CD14-positive monocyte (primary cell): ENCODE results near the gene SLC4A5. TPM values are rescaled to one million over a fixed set of nuclear protein-coding genes. Genes with fewer than 3 reads are reported as not detected.
A peak's percentile ranks its signal among the peaks of the same experiment; 100 is the strongest.

ENCODE experiments used
- DNase-seq, 3 donors: peaks; one replicate each; pipeline ENCODE4 v3.0.0-alpha.2; 2011 to 2022
- H2AFZ ChIP-seq: 2 replicates; pipeline ENCODE4 v1.6.0; 2012; ENCODE audit warnings: mild to moderate bottlenecking, low read depth, low read length, inconsistent platforms; ENCODE audit not compliant: insufficient read depth, poor library complexity, severe bottlenecking
- H3K27ac ChIP-seq, 2 donors: 1 replicate in 1 of 2; 2 replicates in 1 of 2; pipeline ENCODE4 v1.5.1; 2012 to 2013; ENCODE audit warnings: low read length in 2 of 2, control low read depth in 1 of 2, inconsistent platforms in 1 of 2, low read depth in 1 of 2, mild to moderate bottlenecking in 1 of 2
- H3K27me3 ChIP-seq, 2 donors: one replicate each; pipeline versions ENCODE4 v1.6.0 to v1.6.1; 2011 to 2013; ENCODE audit warnings: low read length in 2 of 2; ENCODE audit not compliant: control insufficient read depth in 2 of 2, insufficient read depth in 2 of 2
- H3K36me3 ChIP-seq, 2 donors: replicated peaks in 1 of 2; 1 replicate in 1 of 2; 2 replicates in 1 of 2; pipeline versions ENCODE4 v1.5.1 to v1.6.1; 2012 to 2013; ENCODE audit warnings: low read length in 2 of 2, control low read depth in 1 of 2, inconsistent platforms in 1 of 2, mild to moderate bottlenecking in 1 of 2; ENCODE audit not compliant: insufficient read depth in 2 of 2, control insufficient read depth in 1 of 2
- H3K4me1 ChIP-seq, 2 donors: 1 replicate in 1 of 2; 2 replicates in 1 of 2; pipeline versions ENCODE4 v1.5.1 to v1.6.1; 2012 to 2013; ENCODE audit warnings: low read length in 2 of 2, control low read depth in 1 of 2, inconsistent platforms in 1 of 2, mild to moderate bottlenecking in 1 of 2, moderate library complexity in 1 of 2; ENCODE audit not compliant: insufficient read depth in 2 of 2, control insufficient read depth in 1 of 2
- H3K4me2 ChIP-seq: replicated peaks from 2 replicates; pipeline ENCODE3; 2012; ENCODE audit warnings: low read length, moderate library complexity, mild to moderate bottlenecking; ENCODE audit not compliant: poor library complexity, severe bottlenecking; ENCODE audit errors: extremely low read depth
- H3K4me3 ChIP-seq, 3 experiments: fragments of 200-600 bp in 1 of 3; sonication (generic) in 1 of 3; replicated peaks in 1 of 3; 1 replicate in 2 of 3; 2 replicates in 1 of 3; pipeline ENCODE4 v1.5.1; 2011 to 2013; ENCODE audit warnings: low read length in 3 of 3, mild to moderate bottlenecking in 3 of 3, control low read depth in 2 of 3, low read depth in 2 of 3, inconsistent platforms in 1 of 3, moderate library complexity in 1 of 3
- H3K79me2 ChIP-seq: 2 replicates; pipeline ENCODE4 v1.6.0; 2012; ENCODE audit warnings: mild to moderate bottlenecking, control low read depth, inconsistent platforms, low read length, moderate library complexity; ENCODE audit not compliant: insufficient read depth
- H3K9ac ChIP-seq: 2 replicates; pipeline ENCODE4 v1.6.0; 2017; ENCODE audit warnings: low read length, mild to moderate bottlenecking; ENCODE audit not compliant: insufficient read depth, poor library complexity, severe bottlenecking
- H3K9me3 ChIP-seq, 2 donors: replicated peaks in 1 of 2; 1 replicate in 1 of 2; 2 replicates in 1 of 2; pipeline versions ENCODE4 v1.5.1 to v1.6.1; 2012 to 2013; ENCODE audit warnings: low read length in 2 of 2, control low read depth in 1 of 2; ENCODE audit not compliant: control insufficient read depth in 1 of 2, insufficient read depth in 1 of 2
- H4K20me1 ChIP-seq: 2 replicates; pipeline ENCODE4 v1.6.0; 2012; ENCODE audit warnings: mild to moderate bottlenecking, low read length, control low read depth, moderate library complexity; ENCODE audit not compliant: insufficient read depth
- H3K27ac Mint-ChIP-seq, 7 donors: one replicate each; pipeline ENCODE4 v1.8.0; 2020; ENCODE audit warnings: mild to moderate bottlenecking in 7 of 7, mixed read lengths in 7 of 7, moderate library complexity in 6 of 7, inconsistent platforms in 2 of 7
- H3K27me3 Mint-ChIP-seq, 3 donors: one replicate each; pipeline ENCODE4 v1.8.0; 2021 to 2022; ENCODE audit warnings: low read depth in 3 of 3, mild to moderate bottlenecking in 3 of 3, mixed read lengths in 3 of 3, moderate library complexity in 3 of 3, inconsistent platforms in 1 of 3
- H3K36me3 Mint-ChIP-seq, 2 donors: one replicate each; pipeline ENCODE4 v1.8.0; 2020; ENCODE audit warnings: mixed read lengths in 2 of 2, inconsistent platforms in 1 of 2, mild to moderate bottlenecking in 1 of 2
- H3K4me1 Mint-ChIP-seq: one replicate; pipeline ENCODE4 v1.8.0; 2020; ENCODE audit warnings: mild to moderate bottlenecking, mixed read lengths
- H3K4me3 Mint-ChIP-seq, 2 donors: one replicate each; pipeline ENCODE4 v1.8.0; 2020; ENCODE audit warnings: mild to moderate bottlenecking in 2 of 2, mixed read lengths in 2 of 2, moderate library complexity in 1 of 2
- H3K9me3 Mint-ChIP-seq, 7 donors: one replicate each; pipeline ENCODE4 v1.8.0; 2020 to 2022; ENCODE audit warnings: mixed read lengths in 7 of 7, mild to moderate bottlenecking in 6 of 7, moderate library complexity in 6 of 7, inconsistent platforms in 2 of 7
- WGBS: methylation state at CpG from one replicate; pipeline ENCODE4 v1.1.5; 2013; ENCODE audit warnings: missing lambda C conversion rate; ENCODE audit not compliant: insufficient coverage; 5-methylcytosine and 5-hydroxymethylcytosine counted together
- intact Hi-C, 2 donors: fragments of 100-400 bp; cut with micrococcal nuclease; formaldehyde crosslinking; loops; one replicate each; pipeline versions ENCODE4 v1.15.0 to v1.15.1; 2023
- polyA plus RNA-seq, 3 donors: library from polyadenylated mRNA; depleted of rRNA in 1 of 3; unstranded in 2 of 3; stranded (reverse) in 1 of 3; fragments of 300-500 nt in 2 of 3; fragments of >200 nt in 1 of 3; fragmentation: Illumina TruSeq in 2 of 3; gene quantifications; 1 replicate in 2 of 3; 2 replicates in 1 of 3; pipeline ENCODE4 v1.2.3, GENCODE V29; 2012 to 2021
- TF ChIP-seq, protein P1 (sequence below): fragments of 200-600 bp; IDR thresholded peaks from one replicate; pipeline ENCODE4 v1.8.0; 2022; ENCODE audit warnings: antibody characterized with exemption, mild to moderate bottlenecking

The SLC4A5 gene
- polyA plus RNA-seq, 3 donors = 0.10 to 1.1 TPM; not detected in 1

DNA sequence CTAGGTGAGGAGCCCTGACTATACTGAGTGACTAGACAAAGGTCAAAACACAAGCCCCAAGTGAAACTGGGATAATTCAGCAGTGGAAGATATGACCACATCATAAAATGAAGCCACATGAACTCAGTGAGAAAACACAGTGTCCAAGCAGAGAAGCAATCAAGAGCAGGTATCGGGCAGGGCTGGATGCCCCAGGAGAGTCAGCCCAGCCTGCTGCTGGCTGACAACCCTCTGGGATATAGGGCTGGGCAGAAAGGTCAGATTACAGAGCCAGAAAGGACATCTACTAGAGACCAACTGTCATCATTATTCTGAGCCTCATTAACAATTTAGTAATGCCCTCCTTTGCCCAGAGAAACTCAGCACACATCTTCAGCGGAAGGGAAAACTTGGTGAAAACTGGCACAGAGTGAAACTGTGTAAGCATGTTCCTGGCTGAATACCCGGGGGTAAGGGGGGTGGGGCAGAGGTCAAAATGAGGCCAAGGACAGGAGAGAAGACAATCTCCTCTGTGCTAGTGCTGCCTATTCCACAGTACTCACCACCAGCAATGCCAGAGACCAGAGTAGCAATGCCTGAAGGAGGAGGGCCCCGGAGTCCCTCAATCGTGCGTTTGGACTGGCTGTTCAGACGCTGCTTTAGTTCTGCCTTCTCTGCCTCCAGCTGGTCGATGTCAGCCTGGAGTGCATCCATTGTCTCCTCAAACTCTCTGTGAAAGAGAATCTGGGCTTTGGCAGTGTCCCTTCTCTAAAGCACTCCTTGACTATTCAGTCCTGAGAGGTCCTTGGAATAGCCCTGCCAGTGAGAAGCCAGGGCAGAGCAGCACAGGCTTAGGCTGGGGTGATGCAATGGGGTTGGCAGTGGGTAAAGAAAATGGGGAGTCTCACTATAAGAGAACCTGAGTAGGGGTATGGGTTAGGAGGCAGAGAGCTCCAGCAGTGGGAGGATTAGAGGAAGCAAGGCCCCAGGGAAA, 21.6 kb upstream of the SLC4A5 start:
- no peaks in the 10 kb centered on the region for H3K9me3 ChIP-seq
- Mint-ChIP-seq H3K9me3 (no peaks in the 10 kb centered on the region), H3K4me1 (no peaks in the 10 kb centered on the region), H3K27ac (peak overlapping the region in 2 of 7 donors; percentile 9 to 38), H3K4me3 (no peak overlapping the region), H3K36me3 (peaks cover 95 to 99% of the 10 kb centered on the region in 2 donors), H3K27me3 (peaks cover 0 to 1% (median 1%) of the 10 kb centered on the region in 3 donors)
- no peak overlapping the region for H3K9ac ChIP-seq
- H3K27ac ChIP-seq = no peak overlapping the region
- H4K20me1 ChIP-seq = no peaks in the 10 kb centered on the region
- H3K79me2 ChIP-seq = no peaks in the 10 kb centered on the region
- TF ChIP-seq, protein P1, sequence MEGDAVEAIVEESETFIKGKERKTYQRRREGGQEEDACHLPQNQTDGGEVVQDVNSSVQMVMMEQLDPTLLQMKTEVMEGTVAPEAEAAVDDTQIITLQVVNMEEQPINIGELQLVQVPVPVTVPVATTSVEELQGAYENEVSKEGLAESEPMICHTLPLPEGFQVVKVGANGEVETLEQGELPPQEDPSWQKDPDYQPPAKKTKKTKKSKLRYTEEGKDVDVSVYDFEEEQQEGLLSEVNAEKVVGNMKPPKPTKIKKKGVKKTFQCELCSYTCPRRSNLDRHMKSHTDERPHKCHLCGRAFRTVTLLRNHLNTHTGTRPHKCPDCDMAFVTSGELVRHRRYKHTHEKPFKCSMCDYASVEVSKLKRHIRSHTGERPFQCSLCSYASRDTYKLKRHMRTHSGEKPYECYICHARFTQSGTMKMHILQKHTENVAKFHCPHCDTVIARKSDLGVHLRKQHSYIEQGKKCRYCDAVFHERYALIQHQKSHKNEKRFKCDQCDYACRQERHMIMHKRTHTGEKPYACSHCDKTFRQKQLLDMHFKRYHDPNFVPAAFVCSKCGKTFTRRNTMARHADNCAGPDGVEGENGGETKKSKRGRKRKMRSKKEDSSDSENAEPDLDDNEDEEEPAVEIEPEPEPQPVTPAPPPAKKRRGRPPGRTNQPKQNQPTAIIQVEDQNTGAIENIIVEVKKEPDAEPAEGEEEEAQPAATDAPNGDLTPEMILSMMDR = no peak
- intact Hi-C loops = no loop called here
- no peak for DNase-seq
- no peaks in the 10 kb centered on the region for H3K27me3 ChIP-seq
- H3K4me3 ChIP-seq = no peak overlapping the region
- no peak overlapping the region for H2AFZ ChIP-seq
- peaks cover 98 to 100% of the 10 kb centered on the region in 2 donors for H3K36me3 ChIP-seq
- no peaks in the 10 kb centered on the region for H3K4me1 ChIP-seq
- H3K4me2 ChIP-seq = no peak overlapping the region
- WGBS = 89% methylated on average over 5 of the region's 8 CpGs

DNA sequence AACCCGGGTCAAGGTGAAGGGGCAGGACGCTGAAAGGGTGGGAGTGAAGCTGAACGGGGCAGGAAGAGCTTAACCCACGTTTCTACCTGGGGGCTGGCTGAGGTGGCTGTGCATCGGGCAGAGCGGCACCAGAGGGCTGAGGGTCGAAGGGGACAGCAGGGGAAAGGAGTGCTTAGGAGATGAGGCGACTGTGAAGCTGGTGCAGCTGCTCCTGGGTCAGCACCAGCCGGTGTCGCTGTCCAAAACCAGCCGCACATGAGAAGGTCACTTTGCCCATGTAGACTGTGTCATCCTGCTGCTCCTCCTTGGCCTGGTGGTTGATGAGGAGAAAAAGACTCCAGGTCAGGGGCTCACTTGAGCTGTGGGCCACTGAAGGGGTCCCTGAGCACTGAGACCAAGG, 18.1 kb upstream of the SLC4A5 start:
- H3K27me3 Mint-ChIP-seq = peaks cover 0 to 3% (median 1%) of the 10 kb centered on the region in 3 donors
- H3K9me3 Mint-ChIP-seq = no peaks in the 10 kb centered on the region
- no peak overlapping the region for H3K4me3 ChIP-seq
- H3K4me2 ChIP-seq = no peak overlapping the region
- H3K4me3 Mint-ChIP-seq = no peak overlapping the region
- H3K27ac ChIP-seq = no peak overlapping the region
- DNase-seq = no peak
- no peak overlapping the region for H2AFZ ChIP-seq
- intact Hi-C loops = no loop called here
- no peaks in the 10 kb centered on the region for H4K20me1 ChIP-seq
- peaks cover 85 to 97% of the 10 kb centered on the region in 2 donors for H3K36me3 Mint-ChIP-seq
- peak overlapping the region in 1 of 7 donors; percentile 35 for H3K27ac Mint-ChIP-seq
- H3K79me2 ChIP-seq = no peaks in the 10 kb centered on the region
- no peaks in the 10 kb centered on the region for H3K4me1 Mint-ChIP-seq
- 84% methylated on average over 7 of the region's 11 CpGs for WGBS
- TF ChIP-seq, protein P1 = no peak
- H3K4me1 ChIP-seq = no peaks in the 10 kb centered on the region
- H3K27me3 ChIP-seq = no peaks in the 10 kb centered on the region
- H3K9me3 ChIP-seq = no peaks in the 10 kb centered on the region
- peaks cover 83 to 97% of the 10 kb centered on the region in 2 donors for H3K36me3 ChIP-seq
- H3K9ac ChIP-seq = no peak overlapping the region
